ENCODE measurements around the gene PRKAR2A. TPM values are rescaled to one million over a fixed set of nuclear protein-coding genes. Genes with fewer than 3 reads are reported as not detected.
"Not testable (repeated sequence)": the region's sequence is repeated elsewhere in the genome, so short reads cannot be mapped to it uniquely, and the experiment has no call there.

PRKAR2A gene
- total RNA-seq, 1 donor from 2014 or later: 75.5 TPM

DNA sequence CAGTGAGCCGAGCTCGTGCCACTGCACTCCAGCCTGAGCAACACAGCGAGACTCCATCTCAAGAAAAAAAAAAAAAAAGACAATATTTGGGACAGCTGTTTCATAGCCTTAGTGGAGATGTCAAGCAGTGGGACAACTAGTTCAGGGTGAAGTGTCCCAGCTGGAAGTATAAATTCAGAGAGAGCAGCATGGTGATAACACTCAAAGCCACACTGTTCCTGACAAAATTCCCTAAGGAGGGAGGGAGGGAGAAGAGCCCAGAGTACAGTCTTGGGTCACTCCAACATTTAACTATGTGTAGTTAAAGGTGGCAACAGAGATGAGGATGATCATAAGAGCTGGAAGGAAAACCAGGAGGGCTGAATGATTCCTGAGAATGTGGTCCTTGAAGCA lies 109.5 kb downstream of the PRKAR2A start:
- no peaks in the 10 kb centered on the region for H3K36me3 Mint-ChIP-seq (ENCODE audit: low read depth)
- no peak overlapping the region for H3K4me3 Mint-ChIP-seq (ENCODE audit: unreplicated experiment)
- H3K27ac Mint-ChIP-seq (ENCODE audit: unreplicated experiment): no peak overlapping the region
- H3K4me1 Mint-ChIP-seq (ENCODE audit: low read depth): peaks cover 12% of the 10 kb centered on the region
- DNase-seq (ENCODE audit: low spot score): no peak
- no peaks in the 10 kb centered on the region for H3K27me3 Mint-ChIP-seq (ENCODE audit: low read depth)
- no peaks in the 10 kb centered on the region for H3K9me3 Mint-ChIP-seq (ENCODE audit: low read depth)
- TF ChIP-seq, protein P1, sequence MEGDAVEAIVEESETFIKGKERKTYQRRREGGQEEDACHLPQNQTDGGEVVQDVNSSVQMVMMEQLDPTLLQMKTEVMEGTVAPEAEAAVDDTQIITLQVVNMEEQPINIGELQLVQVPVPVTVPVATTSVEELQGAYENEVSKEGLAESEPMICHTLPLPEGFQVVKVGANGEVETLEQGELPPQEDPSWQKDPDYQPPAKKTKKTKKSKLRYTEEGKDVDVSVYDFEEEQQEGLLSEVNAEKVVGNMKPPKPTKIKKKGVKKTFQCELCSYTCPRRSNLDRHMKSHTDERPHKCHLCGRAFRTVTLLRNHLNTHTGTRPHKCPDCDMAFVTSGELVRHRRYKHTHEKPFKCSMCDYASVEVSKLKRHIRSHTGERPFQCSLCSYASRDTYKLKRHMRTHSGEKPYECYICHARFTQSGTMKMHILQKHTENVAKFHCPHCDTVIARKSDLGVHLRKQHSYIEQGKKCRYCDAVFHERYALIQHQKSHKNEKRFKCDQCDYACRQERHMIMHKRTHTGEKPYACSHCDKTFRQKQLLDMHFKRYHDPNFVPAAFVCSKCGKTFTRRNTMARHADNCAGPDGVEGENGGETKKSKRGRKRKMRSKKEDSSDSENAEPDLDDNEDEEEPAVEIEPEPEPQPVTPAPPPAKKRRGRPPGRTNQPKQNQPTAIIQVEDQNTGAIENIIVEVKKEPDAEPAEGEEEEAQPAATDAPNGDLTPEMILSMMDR (IDR thresholded peaks at IDR 0.05): no peak

GRCh38 chr3:48735075-48735767 lies 112.5 kb downstream of the PRKAR2A start:
- not testable (repeated sequence) for H3K36me3 Mint-ChIP-seq (ENCODE audit: low read depth); H3K9me3 Mint-ChIP-seq (ENCODE audit: low read depth); H3K4me1 Mint-ChIP-seq (ENCODE audit: low read depth); DNase-seq (ENCODE audit: low spot score); H3K27me3 Mint-ChIP-seq (ENCODE audit: low read depth); H3K4me3 Mint-ChIP-seq (ENCODE audit: unreplicated experiment); H3K27ac Mint-ChIP-seq (ENCODE audit: unreplicated experiment)

DNA sequence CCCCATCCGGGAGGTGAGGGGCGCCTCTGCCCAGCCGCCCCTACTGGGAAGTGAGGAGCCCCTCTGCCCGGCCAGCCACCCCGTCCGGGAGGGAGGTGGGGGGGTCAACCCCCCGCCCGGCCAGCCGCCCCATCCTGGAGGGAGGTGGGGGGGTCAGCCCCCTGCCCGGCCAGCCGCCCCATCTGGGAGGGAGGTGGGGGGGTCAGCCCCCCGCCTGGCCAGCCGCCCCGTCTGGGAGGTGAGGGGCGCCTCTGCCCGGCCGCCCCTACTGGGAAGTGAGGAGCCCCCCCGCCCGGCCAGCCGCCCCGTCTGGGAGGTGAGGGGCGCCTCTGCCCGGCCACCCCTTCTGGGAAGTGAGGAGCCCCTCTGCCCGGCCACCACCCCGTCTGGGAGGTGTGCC lies 113.1 kb downstream of the PRKAR2A start:
- not testable (repeated sequence) for H3K27ac Mint-ChIP-seq (ENCODE audit: unreplicated experiment); H3K4me3 Mint-ChIP-seq (ENCODE audit: unreplicated experiment); DNase-seq (ENCODE audit: low spot score); H3K36me3 Mint-ChIP-seq (ENCODE audit: low read depth); H3K27me3 Mint-ChIP-seq (ENCODE audit: low read depth); H3K4me1 Mint-ChIP-seq (ENCODE audit: low read depth); H3K9me3 Mint-ChIP-seq (ENCODE audit: low read depth)

GRCh38 chr3:48733752-48734518 lies 113.7 kb downstream of the PRKAR2A start:
- H3K9me3 Mint-ChIP-seq (ENCODE audit: low read depth); H3K27me3 Mint-ChIP-seq (ENCODE audit: low read depth); H3K4me1 Mint-ChIP-seq (ENCODE audit: low read depth); DNase-seq (ENCODE audit: low spot score); H3K36me3 Mint-ChIP-seq (ENCODE audit: low read depth); H3K4me3 Mint-ChIP-seq (ENCODE audit: unreplicated experiment); H3K27ac Mint-ChIP-seq (ENCODE audit: unreplicated experiment): not testable (repeated sequence)

- TF ChIP-seq, protein P1 (IDR thresholded peaks at IDR 0.05): no peak
- no peaks in the 10 kb centered on the region for H3K9me3 Mint-ChIP-seq (ENCODE audit: low read depth)
Measured at GRCh38 chr3:48727511-48727910, 120.2 kb downstream of the PRKAR2A start.

DNA sequence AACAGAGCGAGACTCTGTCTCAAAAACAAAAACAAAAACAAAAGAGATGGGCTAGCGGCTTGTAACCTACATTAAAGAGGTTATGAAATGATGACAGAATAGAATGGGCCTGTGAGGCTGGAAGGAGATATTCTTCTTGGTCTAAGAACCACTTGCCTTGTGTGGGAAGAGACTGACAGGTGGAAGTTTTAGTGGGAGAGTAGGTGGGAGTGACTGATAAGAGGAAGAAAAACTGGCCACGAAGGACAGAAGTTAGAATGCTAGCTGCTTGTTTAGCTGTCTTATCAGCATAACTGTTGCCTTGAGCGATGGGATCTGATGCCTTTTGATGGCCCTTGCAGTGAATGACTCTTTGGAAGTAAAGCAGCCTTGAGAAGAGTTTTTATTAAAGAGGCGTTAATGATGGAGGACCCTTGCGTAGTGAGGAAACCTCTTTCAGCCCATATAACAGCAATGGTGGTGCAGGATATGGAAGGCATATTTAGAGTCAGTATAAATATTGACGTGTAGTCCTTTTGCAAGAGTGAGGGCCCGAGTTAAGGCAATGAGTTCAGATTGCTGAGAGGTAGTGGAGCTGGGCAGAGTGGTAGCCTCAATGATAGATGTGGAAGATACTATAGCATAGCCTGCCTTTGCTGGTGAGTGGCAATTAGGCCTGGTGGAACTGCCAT lies 122.4 kb downstream of the PRKAR2A start:
- not testable (repeated sequence) for DNase-seq (ENCODE audit: low spot score); H3K4me1 Mint-ChIP-seq (ENCODE audit: low read depth); H3K9me3 Mint-ChIP-seq (ENCODE audit: low read depth); H3K4me3 Mint-ChIP-seq (ENCODE audit: unreplicated experiment); H3K27ac Mint-ChIP-seq (ENCODE audit: unreplicated experiment); H3K27me3 Mint-ChIP-seq (ENCODE audit: low read depth); H3K36me3 Mint-ChIP-seq (ENCODE audit: low read depth)

More at GRCh38 chr3:48727511-48727910, 120.2 kb downstream of the PRKAR2A start:
- no peaks in the 10 kb centered on the region for H3K4me1 Mint-ChIP-seq (ENCODE audit: low read depth)
- DNase-seq (ENCODE audit: low spot score): no peak
- H3K36me3 Mint-ChIP-seq (ENCODE audit: low read depth): no peaks in the 10 kb centered on the region
- H3K27ac Mint-ChIP-seq (ENCODE audit: unreplicated experiment): no peak overlapping the region
- peaks cover 6% of the 10 kb centered on the region for H3K27me3 Mint-ChIP-seq (ENCODE audit: low read depth)
- H3K4me3 Mint-ChIP-seq (ENCODE audit: unreplicated experiment): no peak overlapping the region

- H3K27me3 Mint-ChIP-seq (ENCODE audit: low read depth): peaks cover 6% of the 10 kb centered on the region
- no peaks in the 10 kb centered on the region for H3K9me3 Mint-ChIP-seq (ENCODE audit: low read depth)
- no peak for DNase-seq (ENCODE audit: low spot score)
- no peaks in the 10 kb centered on the region for H3K36me3 Mint-ChIP-seq (ENCODE audit: low read depth)
- no peak overlapping the region for H3K4me3 Mint-ChIP-seq (ENCODE audit: unreplicated experiment)
- no peak overlapping the region for H3K27ac Mint-ChIP-seq (ENCODE audit: unreplicated experiment)
- TF ChIP-seq, protein P1 (IDR thresholded peaks at IDR 0.05): no peak
- peaks cover 4% of the 10 kb centered on the region for H3K4me1 Mint-ChIP-seq (ENCODE audit: low read depth)
Measured at GRCh38 chr3:48723725-48724124, 123.9 kb downstream of the PRKAR2A start.

GRCh38 chr3:48723293-48723692 lies 124.4 kb downstream of the PRKAR2A start:
- H3K4me1 Mint-ChIP-seq (ENCODE audit: low read depth); H3K27me3 Mint-ChIP-seq (ENCODE audit: low read depth); H3K9me3 Mint-ChIP-seq (ENCODE audit: low read depth); DNase-seq (ENCODE audit: low spot score); H3K36me3 Mint-ChIP-seq (ENCODE audit: low read depth); H3K27ac Mint-ChIP-seq (ENCODE audit: unreplicated experiment); H3K4me3 Mint-ChIP-seq (ENCODE audit: unreplicated experiment): not testable (repeated sequence)

All from chondrocyte (in vitro differentiated cells).